ENCODE results near the gene SPEM3. TPM values are rescaled to one million over a fixed set of nuclear protein-coding genes. Genes with fewer than 3 reads are reported as not detected.

Gene SPEM3
- total RNA-seq, 3 donors from 2014 or later (not counting 1 experiment from before 2014, with no cell fraction given), result not detected

DNA sequence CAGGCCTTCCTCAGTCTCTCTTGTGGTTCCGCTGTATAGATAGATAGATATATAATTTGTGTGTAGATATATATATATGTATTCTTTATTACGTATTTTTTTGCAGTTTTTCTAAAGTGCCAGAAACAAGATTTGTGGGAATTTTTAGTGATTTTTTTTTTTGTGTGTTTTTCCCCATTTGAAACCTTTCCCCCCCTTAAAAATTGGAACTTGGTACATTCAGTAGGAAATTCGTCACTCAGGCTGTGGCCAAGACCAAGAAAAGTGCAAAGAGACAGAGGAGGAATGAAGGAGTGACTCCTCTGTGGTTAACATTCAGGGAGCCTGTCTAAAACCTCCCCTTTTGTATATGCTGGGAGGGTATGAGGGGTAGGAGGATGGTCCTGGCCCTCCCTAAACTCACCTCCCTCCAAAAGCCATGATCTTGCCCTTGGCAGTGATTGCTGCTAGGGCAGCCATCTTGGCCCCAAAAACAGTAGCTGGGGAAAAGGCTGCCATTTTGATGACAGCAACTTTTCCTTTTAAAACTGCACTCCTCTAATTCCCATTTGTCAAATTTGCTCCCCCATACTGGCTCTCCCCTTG lies 31.4 kb downstream of the SPEM3 start:
- H3K9me3 Mint-ChIP-seq, result no peaks in the 10 kb centered on the region
- Histone ChIP-seq H3K36me3 (ENCODE audit: control insufficient read depth, insufficient read depth, low read length) (peaks cover 22% of the 10 kb centered on the region), H3K4me1 (ENCODE audit: control insufficient read depth, insufficient read depth, low read length) (peaks cover 13% of the 10 kb centered on the region), H3K27me3 (ENCODE audit: control insufficient read depth, insufficient read depth, low read length) (no peaks in the 10 kb centered on the region), H3K9me3 (ENCODE audit: control insufficient read depth, insufficient read depth, low read length) (no peaks in the 10 kb centered on the region), H3K4me3 (ENCODE audit: low read length) (no peak overlapping the region), H3K27ac (ENCODE audit: low read length) (no peak overlapping the region)
- intact Hi-C loops (cut with micrococcal nuclease), result no loop called here
- no peak for DNase-seq
- peaks cover 10 to 19% of the 10 kb centered on the region in 2 donors for H3K4me1 Mint-ChIP-seq
- no peak for TF ChIP-seq CTCF (IDR thresholded peaks at IDR 0.05)
- no peaks in the 10 kb centered on the region for H3K27me3 Mint-ChIP-seq (ENCODE audit: low read depth in 2 of 2)
- H3K27ac Mint-ChIP-seq, result peak overlapping the region; percentile 38 to 57
- H3K36me3 Mint-ChIP-seq, result no peaks in the 10 kb centered on the region
- 90% methylated on average over 3 of the region's 3 CpGs for WGBS (ENCODE audit: insufficient coverage)
- no peak overlapping the region for H3K4me3 Mint-ChIP-seq
- no peak for ATAC-seq

DNA sequence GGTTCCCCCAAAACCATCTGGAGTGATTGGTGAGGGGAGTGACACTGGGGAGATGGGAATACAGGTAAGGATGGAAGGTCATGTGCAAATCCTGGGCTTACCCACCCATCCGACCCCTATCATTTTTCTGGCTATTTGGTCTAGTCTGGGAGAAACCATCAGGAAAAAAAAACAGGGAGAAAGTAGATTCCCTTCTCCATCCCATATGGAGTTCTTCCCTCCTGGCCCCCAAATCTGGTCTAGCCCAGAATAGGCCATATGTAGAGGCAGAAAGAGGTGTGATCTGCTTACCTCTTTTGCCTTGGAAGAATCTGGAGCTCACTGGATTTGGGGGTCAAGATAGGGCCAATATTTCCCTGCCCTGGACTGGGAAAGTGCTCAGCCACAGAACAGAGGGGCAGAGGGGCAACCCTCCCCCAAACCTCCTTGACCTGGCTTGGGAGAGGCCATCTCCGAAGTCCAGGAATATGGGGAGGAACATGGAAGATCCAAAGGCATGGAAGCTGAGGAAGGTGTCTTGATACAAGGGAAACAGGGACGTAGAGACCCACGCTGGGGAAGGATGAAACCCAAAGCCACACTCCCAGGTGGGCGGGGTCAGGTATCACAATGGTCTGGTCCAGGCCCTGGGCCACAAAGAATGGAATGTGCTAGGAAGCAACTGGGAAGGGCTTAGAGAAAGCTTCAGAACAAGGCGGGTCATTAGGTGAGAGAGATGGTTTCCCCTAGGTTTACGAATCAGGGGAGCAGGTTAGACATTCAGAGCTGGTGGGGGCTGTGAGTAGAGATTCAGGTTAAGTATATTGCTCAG lies 32.4 kb downstream of the SPEM3 start:
- H3K4me1 ChIP-seq (ENCODE audit: control insufficient read depth, insufficient read depth, low read length), result peaks cover 8% of the 10 kb centered on the region
- no peaks in the 10 kb centered on the region for H3K9me3 ChIP-seq (ENCODE audit: control insufficient read depth, insufficient read depth, low read length)
- ATAC-seq (no peak), DNase-seq (no peak)
- Mint-ChIP-seq H3K9me3 (no peaks in the 10 kb centered on the region), H3K4me1 (peaks cover 4 to 14% of the 10 kb centered on the region in 2 donors), H3K36me3 (no peaks in the 10 kb centered on the region), H3K27ac (peak overlapping the region in 1 of 2 donors; percentile 24), H3K4me3 (no peak overlapping the region), H3K27me3 (ENCODE audit: low read depth in 2 of 2) (no peaks in the 10 kb centered on the region)
- H3K27ac ChIP-seq (ENCODE audit: low read length), result no peak overlapping the region
- H3K4me3 ChIP-seq (ENCODE audit: low read length), result no peak overlapping the region
- no peaks in the 10 kb centered on the region for H3K27me3 ChIP-seq (ENCODE audit: control insufficient read depth, insufficient read depth, low read length)
- TF ChIP-seq CTCF (IDR thresholded peaks at IDR 0.05), result no peak
- peaks cover 28% of the 10 kb centered on the region for H3K36me3 ChIP-seq (ENCODE audit: control insufficient read depth, insufficient read depth, low read length)
- intact Hi-C loops (cut with micrococcal nuclease), result no loop called here
- 97% methylated on average over 6 of the region's 7 CpGs for WGBS (ENCODE audit: insufficient coverage)

GRCh38 chr17:7462474-7463371 lies 34.1 kb downstream of the SPEM3 start:
- WGBS (ENCODE audit: insufficient coverage), result 95% methylated on average over 44 of the region's 44 CpGs
- Histone ChIP-seq H3K9me3 (ENCODE audit: control insufficient read depth, insufficient read depth, low read length) (no peaks in the 10 kb centered on the region), H3K27me3 (ENCODE audit: control insufficient read depth, insufficient read depth, low read length) (no peaks in the 10 kb centered on the region), H3K27ac (ENCODE audit: low read length) (no peak overlapping the region), H3K4me1 (ENCODE audit: control insufficient read depth, insufficient read depth, low read length) (peaks cover 12% of the 10 kb centered on the region), H3K36me3 (ENCODE audit: control insufficient read depth, insufficient read depth, low read length) (peaks cover 35% of the 10 kb centered on the region), H3K4me3 (ENCODE audit: low read length) (no peak overlapping the region)
- no peaks in the 10 kb centered on the region for H3K27me3 Mint-ChIP-seq (ENCODE audit: low read depth in 2 of 2)
- no peak for TF ChIP-seq CTCF (IDR thresholded peaks at IDR 0.05)
- no peaks in the 10 kb centered on the region for H3K9me3 Mint-ChIP-seq
- peak overlapping the region in 1 of 2 donors; percentile 27 for H3K27ac Mint-ChIP-seq
- H3K4me1 Mint-ChIP-seq, result peaks cover 11 to 23% of the 10 kb centered on the region in 2 donors
- no peak overlapping the region for H3K4me3 Mint-ChIP-seq
- ATAC-seq, result peak in 1 of 3 donors; percentile 6
- DNase-seq, result no peak
- intact Hi-C loops (cut with micrococcal nuclease), result no loop called here
- H3K36me3 Mint-ChIP-seq, result no peaks in the 10 kb centered on the region

Data from natural killer cell (primary cell).